PC-3 (cell line): ENCODE results near the gene FBXO34. TPM values are rescaled to one million over a fixed set of nuclear protein-coding genes. Genes with fewer than 3 reads are reported as not detected.

Experiments used
- ATAC-seq: fragments of 200-7000 bp; cut with Tn5 transposase; 2 replicates; pipeline ENCODE4 v1.9.1; 2020; ENCODE audit warnings: mild to moderate bottlenecking, moderate library complexity
- BruUV-seq: library from RNA; stranded (reverse); fragments of 400-500 nt; replicated peaks from 2 replicates; lab custom pipeline; 2021; lab: Mats Ljungman, UMichigan
- CTCF ChIA-PET: fragments of 300-600 bp; sonication (Branson Sonifier 250); formaldehyde crosslinking; loops from one replicate; lab custom pipeline; 2022; ENCODE audit warnings: antibody characterized with exemption; lab: Charles Lee
- POLR2A ChIA-PET: fragments of 300-600 bp; sonication (Branson Sonifier 250); formaldehyde crosslinking; loops from one replicate; lab custom pipeline; 2022; ENCODE audit warnings: antibody characterized with exemption; ENCODE audit not compliant: unreplicated experiment; lab: Charles Lee
- DNase-seq: peaks from one replicate; pipeline ENCODE4 v3.0.0-alpha.2; 2015
- H2AFZ ChIP-seq: fragments of 300-600 bp; sonication (generic); 2 replicates; pipeline ENCODE4 v1.6.0; 2016; ENCODE audit warnings: antibody characterized with exemption, low read length
- H3F3A ChIP-seq: fragments of 300-600 bp; sonication (generic); one replicate; pipeline ENCODE4 v1.6.0; 2017; ENCODE audit warnings: antibody characterized with exemption, low read length, control low read depth, mild to moderate bottlenecking; ENCODE audit not compliant: unreplicated experiment
- H3K27ac ChIP-seq: fragments of 300-600 bp; sonication (generic); 2 replicates; pipeline ENCODE4 v1.5.1; 2016; ENCODE audit warnings: mild to moderate bottlenecking, low read length
- H3K27me3 ChIP-seq: fragments of 300-600 bp; sonication (generic); 2 replicates; pipeline ENCODE4 v1.6.1; 2016; ENCODE audit warnings: low read length, mixed read lengths
- H3K36me3 ChIP-seq: fragments of 300-600 bp; sonication (generic); 2 replicates; pipeline ENCODE4 v1.6.1; 2016; ENCODE audit warnings: low read depth, mixed run types, low read length, mixed read lengths
- H3K4me1 ChIP-seq: fragments of 300-600 bp; sonication (generic); 2 replicates; pipeline ENCODE4 v1.5.1; 2016; ENCODE audit warnings: low read length; ENCODE audit not compliant: insufficient read depth
- H3K4me2 ChIP-seq: fragments of 300-600 bp; sonication (generic); 2 replicates; pipeline ENCODE4 v1.6.0; 2016; ENCODE audit warnings: low read length
- H3K4me3 ChIP-seq: fragments of 300-600 bp; sonication (generic); 2 replicates; pipeline ENCODE4 v1.5.1; 2016; ENCODE audit warnings: mild to moderate bottlenecking, low read length, mixed read lengths
- H3K79me2 ChIP-seq: fragments of 300-600 bp; sonication (generic); 2 replicates; pipeline ENCODE4 v1.6.1; 2017; ENCODE audit warnings: low read length, mixed read lengths
- H3K9ac ChIP-seq: fragments of 300-600 bp; sonication (generic); 2 replicates; pipeline ENCODE4 v1.6.0; 2016; ENCODE audit warnings: mild to moderate bottlenecking, low read length
- H3K9me2 ChIP-seq: fragments of 300-600 bp; sonication (generic); replicated peaks from 2 replicates; pipeline ENCODE4 v1.6.1; 2016; ENCODE audit warnings: mixed run types, low read length, mixed read lengths
- H3K9me3 ChIP-seq: fragments of 300-600 bp; sonication (generic); 2 replicates; pipeline ENCODE4 v1.6.1; 2016; ENCODE audit warnings: low read length, mixed read lengths
- H4K20me1 ChIP-seq: fragments of 300-600 bp; sonication (generic); 2 replicates; pipeline ENCODE4 v1.6.1; 2016; ENCODE audit warnings: low read length, mixed read lengths
- EZH2 ChIP-seq: fragments of 300-600 bp; sonication (generic); IDR thresholded peaks from one replicate; pipeline ENCODE4 v1.6.1; 2017; ENCODE audit warnings: antibody characterized with exemption, mild to moderate bottlenecking, low read length; ENCODE audit not compliant: unreplicated experiment
- EZH2phosphoT487 ChIP-seq: fragments of 300-600 bp; sonication (generic); IDR thresholded peaks from 2 replicates; pipeline ENCODE4 v1.6.1; 2018; ENCODE audit warnings: mild to moderate bottlenecking, antibody characterized with exemption, low read length, borderline replicate concordance
- intact Hi-C: fragments of 100-400 bp; cut with micrococcal nuclease; formaldehyde crosslinking; loops from 2 replicates; pipeline ENCODE4 v1.9.0; 2023
- total RNA-seq: library from RNA; depleted of rRNA; stranded (reverse); fragments of >200 nt; gene quantifications from 2 replicates; pipeline ENCODE4 v1.2.3, GENCODE V29; 2014
- TF ChIP-seq, protein P1 (sequence below): fragments of 300-600 bp; sonication (generic); conservative IDR thresholded peaks from 2 replicates; pipeline ENCODE4 v1.5.1; 2017; ENCODE audit warnings: antibody characterized with exemption, low read depth, mild to moderate bottlenecking, low read length

FBXO34 gene
- total RNA-seq, 1 experiment from 2014 or later, result 35.9 TPM

DNA sequence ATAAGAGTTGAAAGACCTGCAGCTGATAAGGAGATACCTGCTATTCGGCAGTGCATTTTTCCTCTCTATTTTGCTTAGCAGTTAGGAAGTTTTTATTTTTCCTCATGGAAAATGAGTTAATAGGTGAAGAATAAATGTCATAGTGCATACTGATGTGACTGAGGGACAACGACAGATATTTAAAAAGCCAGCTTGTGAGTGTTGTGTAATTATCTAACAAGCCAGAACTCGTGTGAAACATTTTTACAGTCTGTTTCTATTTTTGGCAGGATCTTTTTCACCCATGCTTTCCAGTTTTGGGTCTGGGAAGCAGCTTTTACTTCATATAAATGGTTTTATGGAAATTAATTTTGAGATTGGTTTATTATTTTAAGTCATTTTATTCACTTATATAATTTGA lies 2.9 kb downstream of the FBXO34 start:
- Histone ChIP-seq H3K27ac (no peak overlapping the region), H3F3A (no peaks in the 10 kb centered on the region), H3K9me3 (no peaks in the 10 kb centered on the region), H3K27me3 (no peaks in the 10 kb centered on the region), H3K4me1 (peaks cover 33% of the 10 kb centered on the region), H4K20me1 (peaks cover 46% of the 10 kb centered on the region), H3K9me2 (no peaks in the 10 kb centered on the region), H2AFZ (no peak overlapping the region), H3K4me2 (peak overlapping the region; percentile 83), H3K79me2 (peaks cover 76% of the 10 kb centered on the region), H3K36me3 (no peaks in the 10 kb centered on the region), H3K9ac (no peak overlapping the region), H3K4me3 (peak overlapping the region; percentile 5; the same call in 1 of the 2 replicates)
- CTCF ChIA-PET, result no interaction called here
- TF ChIP-seq, protein P1, sequence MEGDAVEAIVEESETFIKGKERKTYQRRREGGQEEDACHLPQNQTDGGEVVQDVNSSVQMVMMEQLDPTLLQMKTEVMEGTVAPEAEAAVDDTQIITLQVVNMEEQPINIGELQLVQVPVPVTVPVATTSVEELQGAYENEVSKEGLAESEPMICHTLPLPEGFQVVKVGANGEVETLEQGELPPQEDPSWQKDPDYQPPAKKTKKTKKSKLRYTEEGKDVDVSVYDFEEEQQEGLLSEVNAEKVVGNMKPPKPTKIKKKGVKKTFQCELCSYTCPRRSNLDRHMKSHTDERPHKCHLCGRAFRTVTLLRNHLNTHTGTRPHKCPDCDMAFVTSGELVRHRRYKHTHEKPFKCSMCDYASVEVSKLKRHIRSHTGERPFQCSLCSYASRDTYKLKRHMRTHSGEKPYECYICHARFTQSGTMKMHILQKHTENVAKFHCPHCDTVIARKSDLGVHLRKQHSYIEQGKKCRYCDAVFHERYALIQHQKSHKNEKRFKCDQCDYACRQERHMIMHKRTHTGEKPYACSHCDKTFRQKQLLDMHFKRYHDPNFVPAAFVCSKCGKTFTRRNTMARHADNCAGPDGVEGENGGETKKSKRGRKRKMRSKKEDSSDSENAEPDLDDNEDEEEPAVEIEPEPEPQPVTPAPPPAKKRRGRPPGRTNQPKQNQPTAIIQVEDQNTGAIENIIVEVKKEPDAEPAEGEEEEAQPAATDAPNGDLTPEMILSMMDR, result no peak
- no peak for TF ChIP-seq EZH2
- TF ChIP-seq EZH2phosphoT487, result no peak
- no peak for DNase-seq
- BruUV-seq, result no TSS peak
- ATAC-seq, result no peak
- POLR2A ChIA-PET, result no interaction called here
- intact Hi-C loops, result no loop called here

DNA sequence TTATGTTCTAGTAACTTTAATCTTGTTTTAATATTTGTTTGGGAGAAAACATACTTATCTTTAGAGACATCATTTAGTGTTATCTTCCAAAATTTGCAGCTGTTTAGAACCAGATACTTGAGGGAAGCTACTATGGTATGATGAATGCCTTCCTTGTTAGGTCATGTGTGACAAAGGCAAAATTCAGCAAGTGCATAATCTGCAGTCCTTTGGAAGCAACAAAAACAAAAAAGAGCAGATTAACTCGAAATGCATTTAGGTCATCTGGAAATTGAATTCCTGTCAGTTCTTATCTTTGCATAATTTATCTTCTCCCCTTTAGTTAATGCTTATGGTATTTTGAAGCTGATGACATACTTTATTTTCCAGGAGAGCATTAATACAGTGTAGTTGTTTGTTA lies 3.5 kb downstream of the FBXO34 start:
- DNase-seq, result peak; percentile 39
- Histone ChIP-seq H3K4me3 (no peak overlapping the region), H3K9me3 (no peaks in the 10 kb centered on the region), H3K36me3 (0 out of 2 replicates have a peak, but pooled peaks cover 3% of the 10 kb centered on the region), H3F3A (no peaks in the 10 kb centered on the region), H4K20me1 (peaks cover 49% of the 10 kb centered on the region), H2AFZ (no peak overlapping the region), H3K79me2 (peaks cover 82% of the 10 kb centered on the region), H3K27me3 (no peaks in the 10 kb centered on the region), H3K27ac (no peak overlapping the region), H3K9me2 (no peaks in the 10 kb centered on the region), H3K9ac (no peak overlapping the region), H3K4me2 (peak overlapping the region; percentile 4; the same call in 1 of the 2 replicates), H3K4me1 (peaks cover 33% of the 10 kb centered on the region)
- intact Hi-C loops, result no loop called here
- ChIA-PET CTCF (no interaction called here), POLR2A (interaction anchor here (0.6 kb wide), 1 partner anchor 373 kb away, joined by 5 read pairs; no protein-coding TSS in a partner anchor)
- TF ChIP-seq EZH2, result no peak
- TF ChIP-seq, protein P1, result no peak
- no peak for TF ChIP-seq EZH2phosphoT487
- ATAC-seq, result no peak
- no TSS peak for BruUV-seq

DNA sequence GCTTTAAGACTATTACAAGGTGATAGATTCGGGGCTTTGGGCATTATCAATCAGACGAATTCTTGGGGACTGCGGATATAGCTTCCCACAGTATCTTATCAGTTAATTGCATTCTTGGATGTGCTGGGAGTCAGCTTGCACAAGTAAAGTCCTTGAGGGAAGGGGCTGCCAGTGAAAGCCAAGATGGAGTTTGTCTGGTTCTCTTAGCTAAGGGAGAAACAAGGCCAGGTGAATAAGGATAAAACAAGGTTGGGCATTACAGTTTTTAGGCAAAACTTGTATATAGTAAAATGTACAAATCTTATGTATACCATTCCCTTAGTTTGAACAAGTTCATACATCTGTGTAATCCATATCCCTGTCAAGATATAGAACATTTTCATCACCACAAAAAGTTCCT lies 5.5 kb downstream of the FBXO34 start:
- H3K27ac ChIP-seq, result no peak overlapping the region
- H3K9me2 ChIP-seq, result no peaks in the 10 kb centered on the region
- DNase-seq (no peak), ATAC-seq (no peak)
- no peaks in the 10 kb centered on the region for H3K27me3 ChIP-seq
- ChIA-PET CTCF (interaction anchor here (0.7 kb wide), 1 partner anchor 84 kb away, joined by 3 read pairs; no protein-coding TSS in a partner anchor), POLR2A (interaction anchor here (0.7 kb wide), 1 partner anchor 74 kb away, joined by 7 read pairs; no protein-coding TSS in a partner anchor)
- H3F3A ChIP-seq, result no peaks in the 10 kb centered on the region
- no peak overlapping the region for H3K4me2 ChIP-seq
- H3K9me3 ChIP-seq, result no peaks in the 10 kb centered on the region
- 0 out of 2 replicates have a peak, but pooled peaks cover 3% of the 10 kb centered on the region for H3K36me3 ChIP-seq
- H3K4me1 ChIP-seq, result peaks cover 26% of the 10 kb centered on the region
- no peak overlapping the region for H2AFZ ChIP-seq
- BruUV-seq, result no TSS peak
- peaks cover 49% of the 10 kb centered on the region for H4K20me1 ChIP-seq
- no peak overlapping the region for H3K9ac ChIP-seq
- peaks cover 98% of the 10 kb centered on the region for H3K79me2 ChIP-seq
- H3K4me3 ChIP-seq, result no peak overlapping the region
- TF ChIP-seq, protein P1, result no peak
- TF ChIP-seq EZH2 (no peak), EZH2phosphoT487 (no peak)
- intact Hi-C loops, result no loop called here
